ACHN (cell line): Measurements from ENCODE around the gene RNF10.
"Not testable (repeated sequence)": the region's sequence is repeated elsewhere in the genome, so short reads cannot be mapped to it uniquely, and the experiment has no call there.

Experiments used
- DNase-seq: peaks from one replicate; pipeline ENCODE4 v3.0.0-alpha.2; 2015
- in situ Hi-C: cut with HindIII; loops from 2 replicates; pipeline ENCODE4 v1.10.0; 2017; ENCODE audit warnings: low sequenced_read_pairs, low pct_ligation_motif_present, low pct_unique_long_range_greater_than_20kb

RNF10 gene

GRCh38 chr12:120515496-120515895 is 18.7 kb upstream of the RNF10 start:
- DNase-seq, result no peak
- in situ Hi-C loops, result no loop called here

DNA sequence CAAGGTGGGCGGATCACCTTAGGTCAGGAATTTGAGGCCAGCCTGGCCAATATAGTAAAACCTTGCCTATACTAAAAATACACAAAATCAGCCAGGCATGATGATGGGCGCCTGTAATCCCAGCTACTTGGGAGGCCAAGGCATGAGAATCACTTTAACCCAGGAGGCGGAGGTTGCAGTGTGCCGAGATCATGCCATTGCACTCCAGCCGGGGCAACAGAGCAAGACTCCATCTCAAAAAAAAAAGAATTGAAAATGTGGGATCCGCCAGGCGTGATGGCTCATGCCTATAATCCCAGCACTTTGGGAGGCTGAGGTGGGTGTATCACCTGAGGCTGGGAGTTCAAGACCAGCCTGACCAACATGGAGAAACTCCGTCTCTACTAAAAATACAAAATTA is 14.8 kb upstream of the RNF10 start:
- in situ Hi-C loops, DNase-seq: not testable (repeated sequence)

DNA sequence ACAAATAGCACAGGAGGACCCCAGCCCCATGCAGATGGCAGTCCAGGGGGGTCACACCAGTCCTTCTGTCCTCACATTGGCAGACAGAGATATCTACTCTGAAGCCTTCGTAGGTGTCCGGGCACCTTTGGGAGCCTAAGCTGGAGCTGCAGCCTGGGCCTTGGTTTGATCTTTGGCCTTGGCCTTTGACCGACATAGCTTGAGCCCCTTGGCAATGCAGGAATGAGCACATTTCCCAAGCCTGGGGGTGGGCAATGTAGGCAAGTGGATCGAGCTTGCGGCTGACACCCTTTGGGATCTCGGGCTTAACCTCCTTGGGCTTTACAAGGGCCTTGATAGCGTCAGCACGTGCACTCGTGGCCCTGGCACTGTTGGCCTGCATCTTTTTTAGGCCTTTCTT is 11.6 kb upstream of the RNF10 start:
- in situ Hi-C loops, result no loop called here

DNA sequence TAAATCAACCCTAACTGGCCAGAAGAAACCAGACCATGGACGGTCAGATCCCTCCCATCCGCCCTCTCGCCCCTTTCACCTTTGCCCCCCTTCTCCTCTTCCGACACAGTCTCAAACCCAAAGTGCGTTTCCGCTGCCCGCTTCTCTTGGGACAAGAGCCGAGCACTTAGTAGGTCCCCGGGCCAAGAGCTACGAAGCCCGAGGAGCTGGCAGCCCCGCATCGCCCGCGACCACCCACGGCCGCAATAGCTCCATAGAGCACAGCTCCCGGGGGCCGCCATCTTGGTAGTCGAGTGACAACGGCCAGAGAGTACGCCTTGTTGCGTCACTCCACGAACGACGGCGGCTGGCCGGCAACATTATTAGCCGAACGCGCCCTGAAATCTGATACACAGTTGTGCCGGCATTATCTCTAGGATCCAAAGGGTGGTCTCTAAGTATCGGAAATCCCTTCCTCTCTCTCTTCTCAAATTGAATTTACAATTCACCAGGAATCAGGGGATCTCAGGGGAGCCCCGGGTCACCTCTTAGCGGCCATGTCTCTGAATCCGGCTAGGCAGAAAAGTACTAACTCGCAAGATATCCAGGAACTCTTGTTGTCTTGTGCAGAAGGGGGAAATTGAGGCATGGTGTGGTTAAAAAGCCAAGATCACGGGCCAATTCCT is 5.2 kb upstream of the RNF10 start, which contains the start of gene COQ5:
Gene COQ5 (minus strand): TSS at position 298 of the 665 bp plus-strand sequence. CDS start 17 bp downstream, at position 281.
- in situ Hi-C loops, result no loop called here

More for the DNA sequence above, 11.6 kb upstream of the RNF10 start:
- DNase-seq, result no peak

DNA sequence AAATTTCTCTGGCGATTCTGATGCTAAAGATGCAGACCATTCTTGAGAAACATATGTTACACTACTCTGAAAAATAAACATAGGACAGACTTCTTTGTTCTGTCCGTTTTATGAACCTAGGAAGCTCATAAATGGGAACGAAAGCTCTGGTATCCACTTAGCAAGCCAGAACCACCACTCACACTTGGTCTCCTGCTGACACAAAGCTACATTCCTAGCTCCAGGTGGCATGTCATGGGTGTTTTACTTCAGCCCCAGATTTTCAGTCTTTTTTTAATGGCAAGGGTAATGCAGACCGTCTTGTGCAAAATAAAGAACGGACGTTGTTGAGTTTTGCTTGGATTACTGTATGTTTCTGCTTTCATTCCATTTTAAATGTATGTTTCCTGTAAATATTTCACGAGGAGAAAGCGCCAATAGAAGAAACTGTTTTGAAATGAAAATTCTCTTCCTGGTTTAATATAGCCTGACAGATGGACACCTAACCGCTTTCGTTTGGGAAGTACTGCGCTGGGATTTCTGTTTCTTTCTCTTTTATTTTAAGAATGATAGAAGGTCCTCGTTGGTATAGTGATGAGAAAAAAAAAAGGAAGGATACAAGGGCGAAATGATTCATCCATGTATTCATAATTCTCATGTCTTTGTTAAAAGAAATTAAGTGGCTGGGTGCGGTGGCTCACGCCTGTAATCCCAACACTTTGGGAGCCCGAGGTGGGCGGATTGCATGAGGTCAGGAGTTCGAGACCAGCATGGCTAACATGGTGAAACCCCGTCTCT is 4.3 kb upstream of the RNF10 start:
- in situ Hi-C loops, result no loop called here
- DNase-seq, result peak; percentile 86

More for the DNA sequence above, 5.2 kb upstream of the RNF10 start, which contains the start of gene COQ5:
- peak; percentile 91 for DNase-seq

- in situ Hi-C loops, DNase-seq: not testable (repeated sequence)
Observed at GRCh38 chr12:120530418-120530761, 3.8 kb upstream of the RNF10 start.

- no peak for DNase-seq
- in situ Hi-C loops, result no loop called here
Observed at GRCh38 chr12:120532701-120533238, 1.4 kb upstream of the RNF10 start.

DNA sequence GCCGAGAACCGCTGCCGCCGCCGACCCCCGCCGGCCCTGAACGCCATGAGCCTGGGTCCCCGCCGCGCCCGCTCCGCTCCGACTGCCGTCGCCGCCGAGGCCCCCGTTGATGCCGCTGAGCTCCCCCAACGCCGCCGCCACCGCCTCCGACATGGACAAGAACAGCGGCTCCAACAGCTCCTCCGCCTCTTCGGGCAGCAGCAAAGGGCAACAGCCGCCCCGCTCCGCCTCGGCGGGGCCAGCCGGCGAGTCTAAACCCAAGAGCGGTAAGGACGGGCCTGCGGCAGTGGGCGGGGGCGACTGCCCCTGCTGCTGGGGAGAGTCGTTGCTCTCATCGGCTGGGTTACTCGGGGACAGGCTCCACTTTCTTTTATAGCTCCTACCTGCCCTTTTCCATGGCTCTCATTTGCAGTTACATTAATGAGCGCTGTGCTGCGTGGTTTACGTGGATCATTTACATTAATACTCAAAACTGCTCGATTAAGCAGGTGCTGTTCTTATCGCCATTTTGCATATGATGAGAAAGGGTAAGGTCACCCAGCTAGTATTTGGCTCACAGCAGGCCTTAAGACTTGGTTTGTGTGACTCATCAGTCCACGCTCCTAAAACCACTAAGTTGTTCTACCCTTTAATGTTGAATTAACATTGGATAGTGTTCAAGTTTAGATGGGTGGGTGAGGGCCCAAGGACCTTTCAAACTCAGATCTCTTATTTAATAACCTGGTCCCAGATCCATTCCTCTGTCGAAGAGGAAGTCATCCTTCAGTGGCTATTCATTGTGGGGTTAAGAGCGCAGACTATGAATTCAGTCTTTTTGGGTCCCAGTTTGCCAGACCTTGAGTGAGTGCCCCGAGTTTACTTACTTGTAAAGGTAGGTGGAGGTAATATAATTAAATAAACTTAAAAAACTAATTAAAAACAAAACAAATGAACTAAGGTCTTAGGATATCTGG is 823 bp downstream of the RNF10 start:
- DNase-seq, result peak; percentile 87
- in situ Hi-C loops, result no loop called here

DNA sequence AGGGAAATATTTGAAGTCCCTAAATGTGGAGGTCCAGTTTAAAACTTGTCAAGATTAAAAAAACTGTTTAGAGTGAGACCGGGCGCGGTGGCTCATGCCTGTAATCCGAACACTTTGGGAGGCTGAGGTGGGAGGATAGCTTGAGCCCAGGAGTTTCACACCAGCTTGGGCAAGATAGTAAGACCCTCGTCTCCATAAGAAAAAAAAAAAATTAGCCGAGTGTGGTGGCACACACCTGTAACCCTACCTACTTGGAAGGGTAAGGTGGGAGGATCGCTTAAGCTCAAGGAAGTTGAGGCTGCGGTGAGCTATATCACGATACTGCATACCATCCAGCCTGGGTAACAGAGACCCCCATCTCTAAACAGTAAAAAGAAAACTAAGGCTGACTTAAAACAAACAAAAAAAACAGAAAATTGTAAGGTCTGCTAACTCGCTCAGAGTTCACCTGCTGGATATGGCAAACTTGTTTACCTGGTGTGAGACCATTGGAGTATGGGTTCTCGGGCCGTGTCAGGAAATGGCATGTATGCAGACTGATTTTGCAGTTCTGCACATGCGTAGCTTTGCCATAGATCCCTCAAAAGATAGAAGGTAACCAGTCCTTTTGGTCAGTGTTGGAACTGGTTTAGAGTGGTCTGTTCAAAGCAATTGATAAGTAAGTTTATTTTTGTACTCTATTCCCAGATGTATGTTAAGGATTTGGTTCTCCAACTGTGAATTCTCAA is 2.1 kb downstream of the RNF10 start:
- DNase-seq, result no peak
- in situ Hi-C loops, result no loop called here

- in situ Hi-C loops, result no loop called here
- no peak for DNase-seq
Observed at GRCh38 chr12:120537856-120538220, 3.7 kb downstream of the RNF10 start.

DNA sequence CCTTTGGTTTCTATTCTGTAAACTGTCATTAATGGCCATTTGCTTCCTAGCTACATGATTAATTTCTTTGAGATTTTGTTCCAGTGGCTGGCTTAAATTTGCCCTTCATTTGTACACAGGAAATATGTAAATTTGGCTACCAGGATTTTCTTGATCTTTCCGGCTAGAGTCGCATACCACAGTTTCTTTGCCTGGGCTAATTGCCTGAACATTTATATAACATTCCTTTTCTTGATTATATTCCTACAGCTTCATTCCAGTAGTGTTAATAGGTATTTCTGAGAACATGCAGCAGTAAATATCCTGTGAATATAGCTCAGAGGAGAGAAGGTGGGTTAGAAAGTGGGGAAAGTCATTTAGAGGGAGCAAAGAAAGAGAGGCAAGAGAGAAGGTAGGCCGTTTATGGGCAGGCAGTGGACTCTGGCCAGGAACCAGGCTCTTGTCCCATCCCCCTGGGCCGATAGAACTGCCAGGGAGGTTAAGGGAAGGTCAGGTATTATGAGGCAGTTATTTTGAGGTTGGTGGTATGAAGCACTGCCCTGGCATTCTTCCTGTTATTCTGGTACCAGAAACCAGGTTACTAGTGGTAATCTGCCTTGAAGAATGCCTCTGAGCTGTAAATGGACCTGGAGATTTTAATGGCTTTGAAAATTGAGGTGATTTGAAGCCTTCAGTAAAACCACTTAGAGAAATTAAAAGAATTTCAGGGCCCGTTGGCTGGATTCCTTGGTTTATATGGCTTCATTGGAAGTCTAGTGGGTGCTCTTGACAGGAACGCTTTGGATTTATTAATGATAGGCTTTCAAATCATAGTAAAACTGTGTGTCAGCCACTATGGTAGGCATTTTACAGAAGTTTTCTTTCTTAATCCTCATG is 4.4 kb downstream of the RNF10 start:
- in situ Hi-C loops, result no loop called here
- DNase-seq, result peak; percentile 86

DNA sequence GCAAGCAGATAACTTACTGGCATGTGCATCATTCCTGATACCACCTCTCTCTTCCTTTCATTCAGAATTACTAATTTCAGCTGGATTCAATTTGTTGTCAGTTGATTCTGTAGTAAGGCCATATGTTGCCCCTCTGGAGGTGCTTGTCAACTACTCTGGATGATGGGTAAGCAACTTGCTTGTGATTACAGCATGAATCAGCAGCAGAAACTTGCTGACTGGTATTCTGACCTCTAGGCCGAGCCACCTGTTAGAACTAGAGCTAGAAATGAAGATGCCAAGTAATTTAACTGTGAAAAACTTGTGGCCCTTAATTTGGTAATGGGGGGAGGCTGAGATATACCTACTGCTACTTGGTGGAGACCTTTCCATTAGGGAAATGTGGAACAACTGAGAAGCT is 5.1 kb downstream of the RNF10 start:
- in situ Hi-C loops, result no loop called here
- DNase-seq, result peak; percentile 25

DNA sequence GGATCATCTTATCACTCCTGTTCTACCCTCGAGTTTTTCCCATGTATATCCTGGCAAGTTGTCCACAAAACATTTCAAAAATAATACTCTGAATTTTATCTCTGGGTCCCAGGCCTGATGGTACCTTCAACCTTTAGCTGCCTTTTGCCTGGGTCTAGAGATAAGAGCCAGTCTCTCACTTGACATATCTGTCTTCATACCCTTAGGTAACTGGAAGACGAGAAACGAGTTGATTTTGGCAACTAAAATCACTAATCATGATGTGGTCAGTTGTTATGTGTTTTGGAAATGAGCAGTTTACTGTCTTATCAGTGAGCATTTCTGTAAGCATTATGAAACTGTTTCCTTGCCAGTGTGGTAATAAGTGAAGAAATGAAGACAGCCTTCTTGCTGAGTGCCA is 6.3 kb downstream of the RNF10 start:
- in situ Hi-C loops, result no loop called here
- DNase-seq, result no peak

DNA sequence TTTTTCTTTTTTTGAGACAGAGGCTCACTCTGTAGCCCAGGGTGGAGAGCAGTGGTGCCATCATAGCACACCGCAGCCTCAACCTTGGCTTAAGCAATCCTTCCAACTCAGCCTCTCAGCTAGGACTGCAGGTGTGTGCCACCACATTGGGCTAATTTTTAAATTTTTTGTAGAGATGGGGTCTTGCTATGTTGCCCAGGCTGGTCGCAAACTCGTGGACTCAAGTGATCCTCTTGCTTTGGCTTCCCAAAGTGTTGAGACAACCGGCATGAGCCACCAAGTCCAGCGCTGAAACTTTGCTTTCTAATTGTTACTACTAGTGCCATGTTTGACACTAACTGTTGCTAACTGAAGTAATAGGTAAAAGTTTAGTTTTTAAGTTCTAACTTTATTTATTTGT is 8.0 kb downstream of the RNF10 start:
- no peak for DNase-seq
- in situ Hi-C loops, result no loop called here

GRCh38 chr12:120544691-120545090 is 10.5 kb downstream of the RNF10 start:
- in situ Hi-C loops, result no loop called here

GRCh38 chr12:120546050-120546386 is 11.9 kb downstream of the RNF10 start:
- no peak for DNase-seq
- in situ Hi-C loops, result no loop called here

More at GRCh38 chr12:120544691-120545090, 10.5 kb downstream of the RNF10 start:
- DNase-seq, result no peak

- no peak for DNase-seq
- in situ Hi-C loops, result no loop called here
Observed at GRCh38 chr12:120554678-120555077, 20.5 kb downstream of the RNF10 start.
